ENCODE data around the gene SCN10A.

Gene SCN10A

DNA sequence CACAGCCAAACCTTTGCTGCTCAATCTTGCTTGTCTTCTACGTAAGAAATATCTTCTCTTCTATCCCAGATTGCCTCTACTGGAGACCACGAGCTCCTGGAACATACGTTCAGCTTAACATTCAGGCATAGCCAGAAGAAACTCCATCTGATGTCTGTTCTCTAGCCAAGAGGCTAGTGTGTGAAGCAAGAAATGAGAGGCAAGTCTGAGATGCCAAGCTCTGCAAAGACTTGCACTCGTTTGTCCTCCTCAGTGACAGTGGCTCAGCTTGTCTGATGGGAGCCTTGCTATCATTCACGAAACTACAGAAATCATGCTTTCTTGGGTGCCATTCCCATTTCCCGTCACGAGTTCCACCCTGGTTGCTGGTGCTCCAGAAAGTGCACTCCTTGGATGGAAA is at the start of gene SCN10A:
Gene SCN10A (minus strand): TSS at position 192 of the 400 bp plus-strand sequence. CDS start 22,207 bp downstream, outside the sequence.
- DNase-seq: no peak

DNA sequence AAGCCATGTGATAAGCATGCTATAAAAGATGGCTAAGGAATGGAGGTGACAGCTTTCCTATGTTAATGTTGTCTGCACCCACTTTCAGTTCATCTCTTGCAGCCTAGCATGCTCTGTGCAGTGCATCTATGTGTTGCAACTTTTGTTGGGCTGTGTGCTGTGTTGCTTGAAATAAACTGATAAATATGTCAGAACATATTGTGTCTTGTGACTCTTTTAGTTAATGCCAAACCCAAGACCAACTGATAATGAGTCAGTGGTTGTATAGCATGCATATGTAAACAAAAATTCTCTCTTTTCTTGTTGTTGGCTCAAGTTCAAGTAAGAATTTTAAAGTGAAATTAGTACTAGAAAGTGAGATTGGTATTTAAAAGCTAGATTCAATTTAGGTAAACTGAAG is 37.0 kb upstream of the SCN10A start:
- no peak for DNase-seq

DNA sequence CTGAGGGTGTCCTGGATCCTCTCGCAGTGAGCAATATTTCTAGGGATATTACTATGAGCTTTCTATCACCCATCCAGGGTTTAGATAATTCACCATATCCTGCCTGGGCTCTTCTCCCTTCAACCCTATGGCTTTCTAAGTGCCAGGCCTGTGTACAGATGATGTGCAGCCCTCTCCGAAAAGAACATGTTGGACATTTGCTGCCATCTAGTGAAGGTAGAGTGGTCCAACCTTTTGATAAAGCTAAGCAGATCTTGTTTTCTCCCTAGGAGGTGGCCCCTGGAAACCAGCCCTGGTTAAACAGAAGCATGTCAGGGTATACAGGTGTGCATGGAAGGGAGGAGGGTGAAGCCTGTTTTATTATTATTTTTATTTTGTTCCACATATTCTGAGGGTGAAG is 27.9 kb upstream of the SCN10A start:
- DNase-seq: no peak

DNA sequence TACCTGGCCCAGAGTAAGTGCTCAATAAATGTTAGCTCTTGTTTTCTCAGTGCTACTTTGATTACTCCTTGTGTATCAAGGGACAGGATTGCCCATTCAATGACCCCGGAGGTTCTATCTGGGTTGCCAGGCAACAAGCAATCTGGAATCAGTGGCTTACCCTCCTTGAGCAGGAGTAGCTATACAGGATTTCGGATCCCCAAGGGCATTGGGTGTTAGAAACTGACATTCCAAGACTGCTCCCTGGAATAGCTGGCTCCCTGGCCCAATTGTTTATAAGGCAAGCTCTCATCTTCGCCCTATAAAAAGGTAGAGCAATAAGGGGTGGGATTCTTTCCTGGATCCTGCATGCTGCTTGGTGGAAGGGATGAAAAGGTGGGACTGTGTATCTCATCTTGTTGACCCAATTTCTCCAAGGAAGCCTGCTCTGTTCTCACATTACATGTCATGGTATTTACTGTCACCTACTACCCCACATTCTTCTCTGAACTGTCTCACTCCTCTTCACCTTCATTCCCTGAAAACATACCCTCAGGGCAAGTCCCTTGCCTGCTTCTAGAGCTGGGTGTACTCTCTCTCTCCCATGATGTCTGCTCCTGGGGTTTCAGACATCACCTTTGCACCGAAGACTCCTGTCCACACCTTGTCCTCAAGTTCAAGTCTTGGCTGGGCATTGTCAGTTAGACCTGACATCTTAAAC is 26.4 kb upstream of the SCN10A start:
- DNase-seq: no peak

DNA sequence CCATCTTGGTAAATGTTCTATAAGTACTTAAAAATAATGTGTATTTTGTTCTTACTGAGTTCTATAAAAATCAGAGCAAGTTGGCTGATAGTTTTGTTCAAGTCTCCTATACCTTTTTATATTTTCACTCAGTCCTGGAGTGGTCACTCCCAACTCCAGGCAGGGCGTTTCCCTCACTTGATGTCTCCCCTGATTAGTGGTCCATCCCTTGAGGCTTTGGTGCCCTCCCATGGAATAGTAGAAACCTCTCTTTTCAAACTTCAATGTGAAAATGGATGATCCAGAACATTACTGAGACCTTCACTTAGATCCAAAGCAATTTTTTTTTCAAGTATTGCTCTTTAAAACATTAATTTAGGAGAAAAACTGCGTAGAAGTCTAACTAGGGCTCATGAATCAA is 25.0 kb upstream of the SCN10A start:
- DNase-seq: no peak

DNA sequence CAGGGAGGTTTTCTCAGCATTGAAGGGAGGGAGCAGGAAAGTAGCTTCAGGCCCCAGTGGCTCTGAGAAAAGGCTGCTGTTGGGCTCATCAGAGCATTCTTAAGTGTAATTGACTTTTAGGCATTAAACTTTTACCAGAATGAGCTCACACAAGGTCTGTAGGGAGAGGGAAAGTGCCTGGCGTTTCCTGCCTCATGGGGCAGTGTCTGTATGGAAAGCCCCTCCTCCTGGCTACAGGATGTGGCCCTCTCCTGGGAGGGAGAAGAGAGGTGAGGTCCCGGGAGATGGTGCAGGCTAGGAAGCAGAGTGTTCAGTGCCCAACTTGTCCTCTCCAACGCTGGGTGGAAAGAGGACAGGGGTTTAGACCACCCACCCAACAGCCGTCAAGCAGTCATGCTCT is 21.3 kb upstream of the SCN10A start:
- no peak for DNase-seq

DNA sequence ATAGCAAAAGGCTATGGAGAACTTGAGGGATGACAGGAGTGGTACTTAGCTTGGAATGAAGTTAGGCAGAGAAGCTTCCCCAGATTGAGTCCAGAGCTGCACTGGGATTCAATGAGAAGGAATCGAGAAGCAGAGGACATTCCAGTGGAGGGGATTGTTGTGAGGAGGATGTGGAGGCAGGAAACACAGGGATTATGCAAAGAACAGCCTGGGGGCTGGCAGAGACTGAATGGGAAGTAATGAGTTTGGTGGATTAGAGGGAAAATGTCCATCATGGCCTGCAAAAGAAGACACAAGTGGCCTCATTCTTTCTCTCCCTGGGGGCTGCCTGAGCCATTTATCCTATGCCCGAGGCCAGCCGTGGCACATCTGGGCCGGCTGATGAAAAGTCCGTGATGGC is 20.5 kb upstream of the SCN10A start:
- no peak for DNase-seq

DNA sequence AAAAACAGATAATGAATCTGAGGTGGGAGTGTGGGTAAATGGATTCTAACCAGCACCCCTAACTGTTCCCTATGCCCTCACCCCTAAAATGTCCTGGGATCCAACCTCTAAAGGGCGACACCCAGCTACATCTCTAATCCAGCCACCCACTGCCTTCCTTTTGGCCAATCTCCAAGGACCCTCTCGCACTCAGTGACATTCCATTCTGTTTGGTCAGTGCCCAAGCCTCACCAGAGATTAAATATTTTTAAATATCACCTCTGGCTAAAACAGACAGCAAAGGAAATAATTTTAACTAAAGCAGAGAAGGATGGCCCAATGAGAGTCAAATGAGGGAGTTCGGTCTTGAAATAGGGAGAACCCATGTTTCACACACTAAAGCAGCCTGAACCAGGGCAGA is 19.9 kb upstream of the SCN10A start:
- DNase-seq: no peak

DNA sequence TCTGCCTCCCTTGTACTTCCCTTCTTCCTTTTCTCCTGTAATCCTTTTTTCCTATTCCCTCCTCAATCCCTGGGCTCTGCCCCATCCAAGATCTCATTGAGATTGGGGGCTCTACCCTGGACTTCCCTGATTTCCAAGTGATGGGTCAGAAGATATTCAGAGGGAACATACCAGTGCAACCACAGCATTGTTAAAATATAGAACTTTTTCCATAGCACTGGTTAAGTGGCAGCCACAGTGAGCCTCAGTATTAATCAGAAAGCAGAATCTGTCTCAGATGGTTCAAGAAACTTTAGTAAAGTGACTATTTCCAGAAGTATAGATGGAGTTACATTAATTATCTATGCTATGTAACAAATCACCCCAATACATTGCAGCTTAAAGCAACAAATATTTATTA is 18.7 kb upstream of the SCN10A start:
- DNase-seq: no peak

DNA sequence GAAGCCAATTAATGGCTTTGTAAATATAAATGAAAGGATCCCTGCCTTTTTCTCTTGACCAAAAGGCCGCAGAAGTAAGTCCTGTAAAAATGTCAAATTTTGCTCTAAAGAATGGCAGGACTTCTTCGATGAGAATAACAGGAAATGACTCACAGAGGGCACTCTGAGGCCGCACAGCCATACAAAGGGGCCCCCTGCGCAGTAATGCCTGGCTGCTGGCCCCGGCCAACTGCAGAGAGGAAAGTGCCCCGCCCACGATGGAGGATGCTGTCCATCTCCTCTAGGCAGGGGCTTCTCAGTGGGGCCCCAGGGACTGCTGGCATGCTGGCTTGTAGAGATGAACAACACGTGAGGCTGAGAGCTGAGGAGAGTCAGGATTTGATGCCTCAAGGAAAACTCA is 18.1 kb upstream of the SCN10A start:
- no peak for DNase-seq

DNA sequence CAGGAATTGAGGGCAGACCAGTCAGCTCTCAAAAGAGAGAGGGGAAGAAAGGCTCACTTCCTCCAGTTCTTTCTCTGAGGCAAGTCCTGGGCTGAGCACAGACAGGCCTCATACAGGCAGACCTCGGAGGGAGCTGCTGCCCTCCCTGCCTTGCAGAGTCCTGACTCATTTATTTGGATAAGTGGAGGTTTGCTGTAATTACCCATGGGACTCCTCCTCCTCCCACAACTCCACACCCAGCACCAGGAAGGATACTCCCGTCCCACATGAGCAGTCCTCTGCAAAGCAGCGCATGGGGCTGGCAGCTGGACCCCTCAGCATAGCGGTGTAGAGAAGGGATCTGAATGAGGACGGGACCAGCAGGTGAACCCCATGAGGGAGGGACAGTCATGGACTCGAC is 13.4 kb upstream of the SCN10A start:
- no peak for DNase-seq

DNA sequence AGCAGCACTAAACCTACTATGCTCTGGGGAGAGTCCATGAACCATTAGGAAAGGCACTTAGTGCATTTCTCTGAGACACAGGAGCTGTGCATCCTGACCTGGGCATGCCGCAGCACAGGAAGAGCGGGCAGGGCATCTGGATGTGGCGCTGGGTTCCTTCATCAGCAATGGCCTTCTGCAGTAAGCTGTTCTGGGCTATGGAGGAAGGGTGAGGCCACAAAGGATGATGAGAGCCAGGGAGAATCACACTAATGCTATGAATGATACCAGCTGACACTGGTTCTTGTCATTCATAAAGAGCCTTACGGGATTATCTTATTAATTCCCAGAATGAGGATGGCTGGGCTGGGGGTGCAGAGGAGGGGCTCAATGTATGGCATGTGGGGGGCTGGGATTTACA is 12.7 kb upstream of the SCN10A start:
- DNase-seq: no peak

DNA sequence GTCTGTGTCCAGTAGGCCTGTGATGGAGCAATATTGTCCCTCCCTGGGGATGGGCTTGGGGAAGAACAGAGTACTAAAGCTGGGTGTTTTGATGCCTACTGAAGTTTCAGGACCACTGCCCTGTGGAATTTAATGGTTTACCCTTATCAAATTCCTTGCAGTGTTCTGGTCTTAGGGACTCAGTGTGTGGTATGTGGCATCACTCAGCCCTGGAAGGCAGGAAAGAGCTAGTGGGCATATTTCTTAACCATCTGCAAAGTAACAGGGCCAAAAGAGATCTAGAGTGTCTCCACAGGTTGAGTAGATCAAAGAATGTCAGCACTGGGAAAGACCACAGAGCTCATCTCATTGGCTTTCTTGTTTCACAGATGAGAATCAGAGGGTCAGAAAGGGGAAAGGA is 11.8 kb upstream of the SCN10A start:
- DNase-seq: no peak

DNA sequence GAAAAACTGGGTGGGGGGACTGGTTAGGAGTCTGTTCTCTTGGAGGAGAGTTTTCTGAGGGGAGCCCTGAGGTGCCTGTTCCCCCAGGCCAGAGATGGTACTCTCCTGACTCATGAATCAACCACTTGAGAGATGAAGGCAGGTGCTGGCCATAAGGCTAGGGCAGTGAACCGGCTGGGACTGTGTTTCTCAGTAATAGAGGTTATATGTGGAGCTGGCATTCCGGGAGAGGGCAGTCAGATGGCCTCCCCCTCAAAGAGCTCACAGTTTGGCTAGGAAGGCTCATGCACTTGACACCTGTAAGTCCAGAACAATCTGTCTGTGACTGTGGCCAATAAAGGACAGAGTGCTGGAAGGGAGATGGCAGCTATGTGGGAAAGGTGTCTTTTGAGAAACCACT is 10.0 kb upstream of the SCN10A start:
- DNase-seq: no peak

DNA sequence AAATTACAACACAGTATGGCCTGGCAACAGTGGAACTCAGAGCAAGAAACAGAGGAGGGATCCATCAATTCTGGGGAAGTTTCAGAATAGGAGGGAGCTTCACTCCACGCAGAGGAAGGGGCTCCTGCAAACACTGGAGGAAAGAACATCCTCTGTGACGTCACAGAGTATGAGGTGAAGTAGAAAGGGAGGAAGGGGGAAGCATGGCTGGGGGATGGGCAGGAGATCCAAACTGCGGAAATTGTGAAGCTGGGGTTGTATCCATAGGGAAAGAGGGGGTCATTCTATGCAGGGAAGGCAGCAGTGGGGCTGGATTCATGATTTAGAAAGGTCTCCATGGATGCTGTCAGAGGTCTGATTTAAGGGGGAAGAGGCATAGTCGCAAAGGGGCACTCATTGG is 8.3 kb upstream of the SCN10A start:
- no peak for DNase-seq

DNA sequence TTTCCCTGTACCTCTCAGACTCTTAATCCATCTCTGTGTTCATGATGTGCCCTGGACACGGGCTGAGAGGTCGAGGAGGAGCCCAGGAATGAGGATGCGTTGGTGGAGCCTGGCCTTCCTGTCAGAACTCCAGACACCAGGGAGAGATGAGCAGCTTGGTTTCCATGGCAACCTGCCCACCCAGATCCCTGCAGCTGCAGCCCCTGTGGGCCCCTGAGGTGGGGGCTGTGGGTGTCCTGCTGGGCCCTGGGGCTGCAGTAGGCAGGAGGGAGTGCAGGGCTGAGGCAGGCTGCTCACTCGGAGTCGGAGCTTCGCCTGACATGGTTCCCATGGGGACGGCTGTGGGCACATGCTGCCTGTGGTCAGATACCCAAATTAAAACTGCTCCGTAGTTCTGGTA is 7.7 kb upstream of the SCN10A start:
- no peak for DNase-seq

DNA sequence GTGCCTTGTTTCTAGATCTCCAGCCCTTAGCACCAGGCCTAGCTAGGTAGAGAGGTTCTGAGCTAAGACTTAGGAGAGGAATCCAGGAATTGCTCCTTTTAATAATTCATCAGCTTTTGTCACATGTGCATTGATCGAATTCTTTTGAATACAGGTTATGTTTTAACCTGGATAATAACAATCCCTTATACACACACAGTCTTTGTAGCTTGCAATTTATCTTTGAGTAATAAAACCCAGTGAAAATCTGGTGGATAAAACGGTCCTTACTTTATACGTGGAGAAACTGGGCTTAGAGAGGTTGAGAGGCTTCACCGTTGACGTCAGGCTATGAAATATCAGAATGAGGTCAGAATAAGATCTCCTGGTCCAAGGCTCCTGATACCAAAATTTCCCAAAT is 7.2 kb upstream of the SCN10A start:
- no peak for DNase-seq

DNA sequence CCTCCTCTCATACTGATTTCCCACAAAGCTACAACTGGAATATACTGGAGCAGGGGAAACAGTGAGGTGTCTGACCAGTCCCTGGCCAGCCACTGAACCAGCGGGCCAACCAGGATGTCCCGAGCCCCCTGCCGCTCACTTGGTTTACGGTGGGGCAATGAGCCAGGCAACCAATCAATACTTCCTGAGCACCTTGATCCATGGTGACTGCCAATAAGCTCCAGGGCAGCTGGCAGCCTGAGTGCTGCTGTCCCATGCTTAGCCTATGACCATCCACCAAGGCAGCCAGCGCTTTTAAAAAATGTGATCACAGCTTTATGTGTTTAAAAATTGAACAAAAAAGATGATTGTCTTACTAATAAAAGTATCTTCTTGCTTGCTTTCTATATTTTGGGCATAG is 4.2 kb downstream of the SCN10A start:
- DNase-seq: no peak

DNA sequence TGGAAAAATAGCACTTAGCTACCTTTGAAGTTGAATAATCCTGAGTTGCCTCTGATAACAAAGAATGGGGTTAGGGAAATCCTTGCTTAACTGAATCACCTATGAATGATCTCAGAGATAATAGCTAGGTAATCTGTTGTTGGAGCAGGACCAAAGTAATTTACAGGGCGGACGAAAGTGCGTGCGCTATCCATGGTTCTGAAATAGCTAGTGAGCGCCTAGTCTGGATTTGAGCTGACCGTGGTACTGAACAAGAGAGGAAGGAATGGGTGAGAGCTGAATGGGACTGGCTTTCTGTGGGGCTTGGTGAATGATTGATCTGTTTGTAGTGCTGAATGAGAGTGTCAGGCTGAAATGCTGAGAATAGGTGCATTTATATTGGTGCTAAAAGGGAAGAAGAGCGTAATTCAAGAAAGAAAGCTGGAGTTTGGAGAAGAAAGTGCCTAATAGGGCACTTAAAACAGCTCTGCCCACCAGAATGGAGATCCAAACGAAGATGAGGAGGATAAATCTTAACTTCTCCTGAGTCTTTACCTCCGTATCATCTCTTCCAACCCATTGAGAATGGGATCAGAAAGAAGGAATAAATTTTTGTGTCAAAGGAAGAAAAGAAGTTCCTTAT is 10.1 kb downstream of the SCN10A start:
- DNase-seq: no peak

DNA sequence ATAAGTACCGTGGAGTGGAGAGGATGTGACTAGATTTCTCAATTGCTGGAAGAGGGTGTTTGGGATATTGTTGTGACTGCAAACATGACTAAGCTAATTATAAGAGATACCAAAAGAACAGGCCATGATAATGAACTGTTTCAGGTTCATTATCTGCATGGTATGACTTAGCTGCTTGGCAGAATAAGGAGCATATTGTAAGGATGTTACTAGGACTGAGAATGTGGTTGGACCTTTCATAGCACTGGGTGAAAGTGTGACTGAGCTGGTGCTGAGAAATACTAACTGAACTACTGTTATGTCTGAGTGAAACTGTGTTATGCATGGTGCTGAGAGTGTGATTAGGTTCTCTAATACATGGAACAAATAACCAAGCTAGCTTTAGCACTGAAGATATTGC is 11.0 kb downstream of the SCN10A start:
- DNase-seq: no peak

DNA sequence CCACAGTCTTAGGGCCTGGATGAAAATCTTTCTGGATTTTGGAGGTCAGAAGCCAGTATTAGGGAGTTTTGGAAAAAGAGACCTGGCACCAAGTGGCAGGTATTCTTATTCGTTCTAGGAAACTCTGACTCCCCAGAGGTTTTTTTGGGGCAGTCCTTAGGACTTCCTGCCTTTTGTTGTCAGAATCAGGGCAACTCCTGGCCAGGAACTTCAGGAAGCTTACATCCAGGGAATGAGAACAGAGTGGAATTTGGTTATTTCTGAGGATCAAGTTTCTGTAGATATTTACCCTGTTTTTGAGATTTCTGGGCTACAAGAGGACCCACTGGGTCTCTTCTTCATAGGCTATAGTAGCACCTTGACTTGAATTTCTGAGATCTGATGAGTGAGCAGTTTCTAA is 15.5 kb downstream of the SCN10A start:
- no peak for DNase-seq

DNA sequence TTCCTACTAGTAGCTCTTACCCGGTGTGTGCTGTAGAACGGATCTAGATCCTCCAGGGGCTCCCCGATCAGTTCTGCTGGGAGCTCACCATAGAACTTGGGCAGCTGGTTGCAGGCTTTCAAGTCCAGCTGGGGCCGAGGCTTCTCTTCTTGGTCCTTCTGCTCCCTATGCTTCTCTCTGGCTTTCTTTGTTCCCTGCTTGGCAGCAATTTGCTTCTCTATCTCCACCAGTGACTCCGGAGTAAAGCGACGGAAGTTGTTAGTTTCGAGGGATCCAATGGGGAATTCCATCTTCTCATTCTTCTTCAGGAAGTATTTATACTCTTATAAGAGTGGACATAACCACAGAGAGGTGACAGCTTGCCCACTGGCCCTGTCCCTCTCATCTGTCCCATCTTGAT is 22.3 kb downstream of the SCN10A start:
- DNase-seq: no peak

DNA sequence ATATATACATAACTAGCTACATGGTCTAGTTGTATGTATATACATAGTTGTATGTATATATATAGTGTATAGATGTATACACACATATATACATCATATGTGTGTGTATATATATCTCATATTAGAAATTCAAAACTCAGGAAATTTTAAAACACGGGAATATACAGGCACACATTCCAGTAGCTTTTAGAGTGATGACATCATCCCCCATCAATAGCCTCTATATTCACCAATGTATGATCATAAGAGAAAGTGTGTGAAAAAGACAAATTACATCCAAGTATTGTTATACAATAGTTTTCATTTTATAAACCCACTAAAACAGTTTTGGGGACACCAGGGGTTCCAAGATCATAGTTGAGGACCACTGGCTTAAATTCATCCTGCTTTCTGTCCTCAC is 23.0 kb downstream of the SCN10A start:
- no peak for DNase-seq

DNA sequence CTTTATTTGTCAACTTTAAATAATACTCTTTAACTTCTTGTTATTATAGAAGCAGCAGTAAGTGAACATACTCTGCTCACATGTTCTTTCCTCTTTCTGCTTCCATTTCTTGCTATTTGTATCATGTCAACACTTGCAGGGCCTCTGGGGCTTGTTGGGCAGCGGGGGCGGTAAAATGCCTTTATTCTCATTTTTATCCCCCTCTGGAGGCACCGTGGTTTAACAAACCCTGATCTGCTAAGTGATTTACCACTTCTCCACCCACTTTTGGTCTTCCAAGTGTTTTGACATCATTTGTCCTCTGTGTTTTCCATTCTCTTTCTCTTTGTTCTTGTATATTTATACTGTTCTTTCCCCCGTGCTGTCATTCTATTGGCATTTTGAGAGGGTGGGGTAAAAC is 33.9 kb downstream of the SCN10A start:
- DNase-seq: no peak

DNA sequence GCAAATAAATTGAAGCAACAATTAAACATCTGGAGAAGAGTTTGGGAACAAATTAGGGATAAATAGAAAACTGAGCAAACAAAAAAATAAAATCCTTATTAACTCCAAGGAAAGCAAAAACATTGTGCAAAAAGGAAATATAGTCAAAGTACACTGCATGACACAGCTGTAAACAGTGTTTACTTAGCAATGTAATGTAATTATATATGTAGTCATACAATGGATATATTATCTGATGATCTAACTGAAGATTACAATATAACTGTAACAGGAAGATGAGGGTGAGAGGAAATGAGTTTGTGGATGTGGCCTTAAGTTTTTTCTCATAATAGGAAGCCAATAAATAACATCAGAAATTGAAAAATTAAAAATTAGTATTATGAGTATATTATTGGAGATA is 42.5 kb downstream of the SCN10A start:
- DNase-seq: no peak

Measured in activated CD8-positive, alpha-beta memory T cell treated with anti-CD3 and anti-CD28 coated beads, Interleukin-2, amount 50 U/mL, for 4 hours (primary cell).